Measurements from ENCODE around the gene SHCBP1.
"Not testable (repeated sequence)": the region's sequence is repeated elsewhere in the genome, so short reads cannot be mapped to it uniquely, and the experiment has no call there.

GRCh38 chr16:46624862-46625261 lies 3.7 kb upstream of the SHCBP1 start:
- not testable (repeated sequence) for TF ChIP-seq TAF1 (IDR thresholded peaks at IDR 0.05; ENCODE audit: borderline replicate concordance, low read depth, low read length); POLR2A (IDR thresholded peaks at IDR 0.05; ENCODE audit: low read depth, low read length); POLR2AphosphoS5 (IDR thresholded peaks at IDR 0.05; ENCODE audit: low read depth, low read length)
